GM18505 (cell line): ENCODE results near the gene DHFR.
"Not testable (repeated sequence)": the region's sequence is repeated elsewhere in the genome, so short reads cannot be mapped to it uniquely, and the experiment has no call there.

ENCODE experiments used
- ATAC-seq: cut with Tn5 transposase; IDR thresholded peaks from one replicate; pipeline ENCODE4 v1.9.1; 2021; ENCODE audit not compliant: unreplicated experiment
- POLR2A ChIP-seq: IDR thresholded peaks from 4 replicates; pipeline ENCODE4 v1.6.1; 2011; ENCODE audit warnings: borderline replicate concordance; ENCODE audit not compliant: insufficient read depth, insufficient read length; ENCODE audit errors: extremely low read depth

The DHFR gene

GRCh38 chr5:80672140-80672736 lies 17.5 kb upstream of the DHFR start:
- TF ChIP-seq POLR2A, result no peak
- no peak for ATAC-seq

GRCh38 chr5:80668016-80668969 lies 13.5 kb upstream of the DHFR start:
- ATAC-seq, result no peak
- TF ChIP-seq POLR2A, result no peak

DNA sequence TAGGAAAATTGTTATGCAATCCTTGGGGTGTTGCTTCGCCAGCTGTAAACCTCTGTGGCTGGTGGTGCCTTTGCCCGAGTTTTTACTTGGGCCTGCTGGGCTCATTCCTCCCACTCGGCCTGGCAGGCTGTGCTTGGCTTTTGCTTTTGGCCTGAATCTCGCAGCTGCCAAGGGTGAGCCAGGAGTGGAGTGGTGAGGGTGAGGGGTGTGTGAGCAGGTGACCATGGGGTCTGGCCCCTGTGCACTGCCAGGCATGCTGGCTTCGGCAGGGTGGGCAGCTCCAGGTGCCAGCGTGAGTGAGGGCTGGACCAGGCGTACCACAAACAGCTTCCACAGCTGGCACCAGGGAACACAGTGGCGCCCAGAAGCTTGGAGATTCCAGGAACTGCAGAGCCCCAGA lies 12.6 kb upstream of the DHFR start:
- TF ChIP-seq POLR2A, result no peak
- ATAC-seq, result no peak

- no peak for TF ChIP-seq POLR2A
- no peak for ATAC-seq
Measured at GRCh38 chr5:80665057-80665456, 10.3 kb upstream of the DHFR start.

DNA sequence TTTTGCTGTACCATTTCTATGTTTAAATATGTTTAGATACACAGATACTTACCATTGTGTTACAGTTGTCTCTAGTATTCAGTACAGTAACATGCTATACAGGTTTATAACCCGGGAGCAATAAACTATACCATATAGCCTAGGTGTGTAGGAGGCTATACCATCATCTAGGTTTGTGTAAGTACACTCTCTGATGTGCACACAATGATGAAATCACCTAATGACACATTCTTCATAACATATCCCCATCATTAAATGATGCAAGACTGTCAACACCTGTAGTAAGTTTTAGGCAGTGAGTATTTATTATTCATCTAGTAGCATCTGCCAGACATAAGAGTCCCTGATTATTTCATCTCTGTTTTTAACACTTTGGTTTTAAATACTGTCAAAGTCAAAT lies 7.3 kb upstream of the DHFR start:
- no peak for TF ChIP-seq POLR2A
- no peak for ATAC-seq

- ATAC-seq, result not testable (repeated sequence)
Measured at GRCh38 chr5:80660661-80661060, 5.9 kb upstream of the DHFR start.

GRCh38 chr5:80659106-80659505 lies 4.3 kb upstream of the DHFR start:
- no peak for ATAC-seq
- no peak for TF ChIP-seq POLR2A

GRCh38 chr5:80656425-80656824 lies 1.6 kb upstream of the DHFR start:
- ATAC-seq, result no peak
- TF ChIP-seq POLR2A, result no peak

- TF ChIP-seq POLR2A, result no peak
- no peak for ATAC-seq
Measured at GRCh38 chr5:80655231-80655774, 520 bp upstream of the DHFR start.

DNA sequence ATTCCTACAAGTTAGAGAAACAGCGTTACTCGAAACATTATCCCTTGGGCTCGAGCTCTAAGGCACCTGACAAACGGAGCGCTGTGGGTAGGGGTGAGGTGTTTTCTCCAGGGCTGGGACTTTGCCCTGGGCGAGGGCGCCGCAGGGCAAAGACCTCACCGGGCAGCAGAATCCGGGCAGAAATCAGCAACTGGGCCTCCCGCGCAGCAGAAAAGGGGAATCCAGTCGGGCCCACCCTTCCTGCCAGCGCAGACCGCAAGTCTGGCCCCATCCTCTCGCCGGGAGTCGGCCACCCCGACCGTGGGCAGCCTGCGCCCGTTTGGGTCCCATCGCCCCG lies 761 bp downstream of the DHFR start:
- no peak for TF ChIP-seq POLR2A
- ATAC-seq, result no peak

DNA sequence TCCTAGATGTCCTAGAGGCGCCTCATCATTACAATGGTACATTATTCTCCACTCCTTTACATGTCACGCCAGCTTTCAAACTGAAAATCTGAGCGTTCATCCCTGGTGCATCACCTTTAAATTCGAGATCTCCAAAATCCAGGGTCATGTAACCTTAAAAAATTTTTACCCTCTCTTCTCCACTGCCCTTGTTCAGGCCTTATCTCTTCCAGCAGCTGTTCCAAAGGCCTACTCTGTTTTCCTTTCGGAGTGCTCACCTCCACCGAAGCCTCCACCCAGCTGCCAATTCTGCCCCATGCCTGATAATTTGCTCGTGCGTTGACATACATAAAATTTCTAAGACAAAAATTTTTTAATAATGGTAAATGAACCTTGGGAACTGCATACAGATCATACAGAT lies 1.3 kb downstream of the DHFR start:
- no peak for TF ChIP-seq POLR2A
- no peak for ATAC-seq

- no peak for TF ChIP-seq POLR2A
- ATAC-seq, result no peak
Measured at GRCh38 chr5:80646926-80647325, 7.9 kb downstream of the DHFR start.

- no peak for ATAC-seq
- no peak for TF ChIP-seq POLR2A
Measured at GRCh38 chr5:80644900-80645299, 9.9 kb downstream of the DHFR start.

- no peak for TF ChIP-seq POLR2A
- no peak for ATAC-seq
Measured at GRCh38 chr5:80641353-80641752, 13.4 kb downstream of the DHFR start.
